NOMO-1 treated with dmso at 0.1 percent for 144 hours (cell line): ENCODE data around the gene GPAM.
"Not testable (repeated sequence)": the region's sequence is repeated elsewhere in the genome, so short reads cannot be mapped to it uniquely, and the experiment has no call there.

Source experiments
- DNase-seq: peaks from one replicate; lab custom pipeline; 2025; ENCODE audit not compliant: unreplicated experiment; lab: John Stamatoyannopoulos, UW

GPAM gene

DNA sequence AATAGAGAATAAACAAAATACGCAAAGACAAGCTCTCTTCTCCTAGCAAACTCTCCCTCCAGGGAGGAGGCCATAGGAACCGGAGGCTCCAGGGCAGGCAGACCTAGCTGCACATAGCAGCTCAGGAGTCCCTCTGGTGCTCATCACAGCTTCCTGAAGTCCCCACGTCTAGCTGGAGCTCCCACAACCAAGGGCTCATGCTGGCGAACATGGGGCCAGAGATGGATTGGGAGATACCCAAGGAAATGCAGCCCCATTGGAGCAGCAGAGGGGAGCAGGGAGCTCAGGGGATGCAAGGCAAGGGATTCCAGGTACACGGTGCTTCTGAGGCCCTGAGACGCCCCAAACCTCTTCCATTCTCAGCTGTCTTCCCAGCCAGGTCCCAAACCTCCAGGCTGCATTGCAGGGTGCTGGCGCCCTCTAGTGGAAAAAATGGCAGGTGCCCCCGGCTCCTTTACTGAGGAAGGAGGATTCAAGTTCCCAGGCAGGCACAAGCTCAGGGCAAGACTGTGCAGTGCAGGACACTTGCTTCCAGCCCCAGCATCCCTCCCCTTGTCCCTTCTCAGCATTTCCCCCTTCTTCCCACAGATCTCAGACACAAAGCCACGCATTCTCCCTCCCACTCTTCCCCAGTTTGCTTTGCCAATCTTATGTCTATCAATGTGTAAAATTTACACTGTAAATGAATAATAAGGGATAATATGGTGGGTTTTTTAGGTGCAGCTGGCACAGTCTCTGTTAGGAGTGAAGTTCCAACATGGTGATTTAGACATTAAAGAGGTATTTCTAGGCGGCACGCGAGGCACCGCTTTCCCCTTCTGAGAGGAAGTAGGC, 46.2 kb downstream of the GPAM start:
- peak; percentile 23 for DNase-seq

DNA sequence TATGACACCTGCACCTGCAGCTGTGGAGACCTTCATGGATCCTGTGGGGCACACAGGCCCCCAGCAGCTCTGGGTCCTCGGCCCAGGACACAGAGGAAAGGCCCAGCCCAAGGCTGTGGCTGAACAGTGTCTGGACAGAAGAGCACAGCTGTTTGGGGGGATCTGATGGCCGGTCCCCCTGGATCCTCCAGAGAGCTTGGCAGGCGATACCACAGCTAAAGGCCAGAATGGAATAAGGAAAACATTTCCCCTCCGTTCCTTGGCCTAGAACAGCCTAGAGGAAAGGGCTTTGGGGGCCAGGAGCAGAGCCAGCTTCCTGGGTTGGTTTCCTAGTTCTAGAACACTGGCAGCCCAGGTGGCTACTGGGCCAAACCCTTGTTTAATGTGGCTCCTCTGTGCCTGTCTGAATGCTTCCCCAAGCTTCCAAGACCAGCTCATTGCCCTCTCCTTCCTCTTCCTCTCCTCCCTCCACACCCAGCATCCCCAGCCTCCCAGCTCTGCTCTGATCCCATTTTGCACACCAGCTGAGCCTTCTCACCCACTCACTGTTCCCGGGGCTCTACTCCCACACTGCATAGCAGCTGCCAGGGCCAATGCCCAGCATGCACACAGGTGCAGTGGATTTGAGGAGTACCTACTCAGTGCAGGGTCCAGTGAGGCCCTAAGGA, 46.9 kb downstream of the GPAM start:
- DNase-seq = no peak

GRCh38 chr10:112135604-112136003, 48.0 kb downstream of the GPAM start:
- DNase-seq = no peak

GRCh38 chr10:112132435-112132834, 51.1 kb downstream of the GPAM start:
- DNase-seq = no peak

DNA sequence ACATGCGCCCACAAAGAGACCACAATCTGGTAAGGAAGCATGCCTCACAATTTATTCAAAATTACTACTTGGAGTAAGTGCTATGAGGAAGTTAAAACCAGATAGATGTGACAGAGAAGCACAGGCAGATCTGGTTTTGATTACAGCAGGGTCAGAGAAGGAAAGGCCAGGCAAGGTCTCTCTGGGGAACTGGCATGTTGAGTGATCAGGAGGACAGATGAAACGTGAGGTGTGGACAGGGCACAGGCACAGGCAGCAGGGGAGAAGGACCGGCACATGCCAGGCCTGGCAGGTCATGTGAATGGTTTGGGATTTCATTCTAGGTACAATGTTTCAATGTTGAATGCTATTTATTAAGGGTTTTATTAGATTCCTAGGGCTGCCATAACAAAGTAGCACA, 51.6 kb downstream of the GPAM start:
- no peak for DNase-seq

DNA sequence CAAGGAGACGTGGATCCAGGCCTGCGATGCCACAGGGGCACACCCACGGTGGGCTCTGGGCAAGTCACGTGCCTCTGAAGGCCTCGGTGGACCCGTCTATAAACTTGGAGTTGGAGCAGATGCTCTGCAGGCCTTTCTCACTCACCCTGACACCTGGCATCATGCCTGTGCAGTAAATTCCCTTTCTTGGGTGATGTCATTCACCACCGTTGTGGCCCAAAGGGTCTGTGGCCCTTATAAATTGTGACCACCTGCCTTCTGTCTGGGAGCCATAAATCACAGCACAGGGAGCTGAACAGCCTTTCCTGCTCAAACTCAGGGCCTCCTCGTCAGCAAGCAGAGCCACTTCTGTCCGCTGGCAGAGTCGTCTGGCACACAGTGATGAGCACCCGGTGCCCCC, 52.2 kb downstream of the GPAM start:
- DNase-seq = no peak

DNA sequence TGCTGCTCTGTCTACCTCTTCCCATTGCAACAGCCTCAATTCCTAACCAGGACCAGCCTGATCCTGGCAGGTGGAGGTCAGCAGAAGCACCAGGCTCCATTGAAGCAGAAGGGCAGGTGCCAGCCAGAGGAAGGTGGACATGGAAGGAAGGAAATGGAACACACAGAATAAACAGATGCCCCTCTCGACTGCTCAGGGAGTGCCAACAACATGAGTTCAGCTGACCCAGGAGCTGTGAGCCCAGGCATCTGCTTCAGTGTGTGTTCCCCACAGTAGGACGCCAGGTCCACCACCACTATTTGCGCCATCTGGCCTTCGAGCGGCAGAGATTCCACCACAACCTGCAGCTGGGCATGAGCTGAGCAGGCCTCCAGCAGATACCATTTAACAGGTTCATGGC, 56.7 kb downstream of the GPAM start:
- no peak for DNase-seq

DNA sequence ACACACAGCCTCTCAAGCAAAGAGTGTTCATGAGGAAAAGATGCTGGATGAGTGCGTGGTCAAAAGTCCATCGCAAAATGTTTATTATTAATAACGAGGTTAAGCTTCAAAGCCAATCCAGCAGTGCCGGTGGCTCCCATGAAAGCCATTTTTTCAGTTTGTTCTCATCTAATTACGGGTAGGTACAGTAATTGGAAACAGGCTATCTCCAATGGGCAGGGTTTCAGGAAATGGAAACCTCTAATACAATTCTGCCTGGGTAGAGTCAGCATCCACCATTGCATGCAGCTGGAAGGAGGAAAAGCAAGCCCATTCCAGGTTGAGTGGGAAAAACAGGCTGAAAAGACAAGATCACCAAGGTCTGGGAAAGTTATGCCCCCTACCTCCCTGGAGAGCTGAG, 57.4 kb downstream of the GPAM start:
- no peak for DNase-seq

DNA sequence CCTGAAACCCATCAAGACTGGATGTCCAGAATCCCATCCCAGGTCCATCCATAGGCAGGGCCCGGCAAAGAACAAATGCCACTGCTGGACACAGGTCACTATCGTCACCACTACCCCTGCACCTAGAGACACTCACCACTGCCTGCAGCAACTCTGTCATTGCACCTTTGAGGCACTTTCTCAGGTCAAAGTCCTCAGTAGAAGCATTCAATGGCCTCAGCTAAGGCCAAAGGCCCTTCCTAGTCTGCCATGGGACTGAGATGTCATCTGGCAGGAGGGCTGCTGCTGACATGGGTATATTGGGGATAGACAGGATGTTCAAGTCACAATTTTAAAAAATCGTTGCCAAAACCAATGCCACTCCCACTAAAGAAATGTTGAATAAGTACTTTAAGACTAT, 58.7 kb downstream of the GPAM start:
- no peak for DNase-seq

GRCh38 chr10:112122827-112123226, 60.7 kb downstream of the GPAM start:
- DNase-seq = no peak

GRCh38 chr10:112120491-112120890, 63.1 kb downstream of the GPAM start:
- DNase-seq = no peak

- DNase-seq = peak; percentile 16
Observed at GRCh38 chr10:112115781-112116385, 67.7 kb downstream of the GPAM start.

- not testable (repeated sequence) for DNase-seq
Observed at GRCh38 chr10:112109779-112110178, 73.8 kb downstream of the GPAM start.
